ENCODE measurements around the gene TRIM44. TPM values are rescaled to one million over a fixed set of nuclear protein-coding genes. Genes with fewer than 3 reads are reported as not detected.

TRIM44 gene
- total and polyA plus RNA-seq, 8 donors, result 5.1 to 65.3 (median 19.1) TPM

- intact Hi-C loops (cut with DNase I; ENCODE audit: low total_unique reads), result no loop called here
- 56 to 68% (median 64%) methylated on average over 3 of the region's 3 CpGs for WGBS, 5 donors
- no peak for DNase-seq
- Histone ChIP-seq H3K36me3 (peaks cover 0 to 18% (median 11%) of the 10 kb centered on the region in 4 donors), H3K27ac (no peak overlapping the region), H3K27me3 (no peaks in the 10 kb centered on the region), H3K4me3 (no peak overlapping the region), H3K9me3 (no peaks in the 10 kb centered on the region), H3K4me1 (peaks cover 0 to 3% (median 0%) of the 10 kb centered on the region in 4 donors)
- TF ChIP-seq, protein P1, sequence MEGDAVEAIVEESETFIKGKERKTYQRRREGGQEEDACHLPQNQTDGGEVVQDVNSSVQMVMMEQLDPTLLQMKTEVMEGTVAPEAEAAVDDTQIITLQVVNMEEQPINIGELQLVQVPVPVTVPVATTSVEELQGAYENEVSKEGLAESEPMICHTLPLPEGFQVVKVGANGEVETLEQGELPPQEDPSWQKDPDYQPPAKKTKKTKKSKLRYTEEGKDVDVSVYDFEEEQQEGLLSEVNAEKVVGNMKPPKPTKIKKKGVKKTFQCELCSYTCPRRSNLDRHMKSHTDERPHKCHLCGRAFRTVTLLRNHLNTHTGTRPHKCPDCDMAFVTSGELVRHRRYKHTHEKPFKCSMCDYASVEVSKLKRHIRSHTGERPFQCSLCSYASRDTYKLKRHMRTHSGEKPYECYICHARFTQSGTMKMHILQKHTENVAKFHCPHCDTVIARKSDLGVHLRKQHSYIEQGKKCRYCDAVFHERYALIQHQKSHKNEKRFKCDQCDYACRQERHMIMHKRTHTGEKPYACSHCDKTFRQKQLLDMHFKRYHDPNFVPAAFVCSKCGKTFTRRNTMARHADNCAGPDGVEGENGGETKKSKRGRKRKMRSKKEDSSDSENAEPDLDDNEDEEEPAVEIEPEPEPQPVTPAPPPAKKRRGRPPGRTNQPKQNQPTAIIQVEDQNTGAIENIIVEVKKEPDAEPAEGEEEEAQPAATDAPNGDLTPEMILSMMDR (IDR thresholded peaks at IDR 0.05), result no peak
- TF ChIP-seq POLR2A (IDR thresholded peaks at IDR 0.05) (no peak), EP300 (IDR thresholded peaks at IDR 0.05) (no peak), POLR2AphosphoS5 (IDR thresholded peaks at IDR 0.05) (no peak)
These were observed 140.5 kb downstream of the TRIM44 start for GRCh38 chr11:35803115-35803514.

GRCh38 chr11:35804451-35805040 is 142.0 kb downstream of the TRIM44 start:
- H3K27ac ChIP-seq, result no peak overlapping the region
- peaks cover 0 to 3% (median 0%) of the 10 kb centered on the region in 4 donors for H3K4me1 ChIP-seq
- TF ChIP-seq EP300 (IDR thresholded peaks at IDR 0.05) (no peak), POLR2A (IDR thresholded peaks at IDR 0.05) (no peak), POLR2AphosphoS5 (IDR thresholded peaks at IDR 0.05) (no peak)
- TF ChIP-seq, protein P1 (IDR thresholded peaks at IDR 0.05), result no peak
- DNase-seq, result peak in 1 of 2 donors; percentile 42
- H3K36me3 ChIP-seq, result peaks cover 0 to 20% (median 17%) of the 10 kb centered on the region in 4 donors
- H3K4me3 ChIP-seq, result no peak overlapping the region
- H3K27me3 ChIP-seq, result no peaks in the 10 kb centered on the region
- intact Hi-C loops (cut with DNase I; ENCODE audit: low total_unique reads), result no loop called here
- H3K9me3 ChIP-seq, result no peaks in the 10 kb centered on the region
- WGBS, 5 donors, result 65 to 73% (median 68%) methylated on average over 3 of the region's 3 CpGs

- Histone ChIP-seq H3K4me3 (no peak overlapping the region), H3K36me3 (peaks cover 0 to 25% (median 17%) of the 10 kb centered on the region in 4 donors), H3K9me3 (no peaks in the 10 kb centered on the region), H3K27ac (no peak overlapping the region), H3K27me3 (no peaks in the 10 kb centered on the region), H3K4me1 (peaks cover 0 to 15% (median 7%) of the 10 kb centered on the region in 4 donors)
- 73 to 87% (median 74%) methylated on average over 4 of the region's 4 CpGs for WGBS, 5 donors
- intact Hi-C loops (cut with DNase I; ENCODE audit: low total_unique reads), result no loop called here
- DNase-seq, result no peak
- TF ChIP-seq, protein P1 (IDR thresholded peaks at IDR 0.05), result no peak
- TF ChIP-seq EP300 (IDR thresholded peaks at IDR 0.05) (no peak), POLR2AphosphoS5 (IDR thresholded peaks at IDR 0.05) (no peak), POLR2A (IDR thresholded peaks at IDR 0.05) (no peak)
These were observed 147.0 kb downstream of the TRIM44 start for GRCh38 chr11:35809561-35809960.

- Histone ChIP-seq H3K27me3 (no peaks in the 10 kb centered on the region), H3K36me3 (peaks cover 0 to 25% (median 17%) of the 10 kb centered on the region in 4 donors), H3K9me3 (no peaks in the 10 kb centered on the region), H3K4me3 (no peak overlapping the region), H3K27ac (no peak overlapping the region), H3K4me1 (peaks cover 0 to 20% (median 8%) of the 10 kb centered on the region in 4 donors)
- WGBS, 5 donors, result 43 to 65% (median 48%) methylated on average over 2 of the region's 2 CpGs
- intact Hi-C loops (cut with DNase I; ENCODE audit: low total_unique reads), result loop anchor here (10.0 kb wide), 1 partner anchor 195 kb away; the partner anchor contains the start of gene FJX1
- TF ChIP-seq, protein P1 (IDR thresholded peaks at IDR 0.05), result no peak
- TF ChIP-seq EP300 (IDR thresholded peaks at IDR 0.05), result no peak
- no peak for TF ChIP-seq POLR2AphosphoS5 (IDR thresholded peaks at IDR 0.05)
- no peak for DNase-seq
These were observed 147.6 kb downstream of the TRIM44 start for GRCh38 chr11:35810045-35810645.
